PFSK-1 (cell line): ENCODE results near the gene PIGQ.

Source experiments
- FOXP2 ChIP-seq: optimal IDR thresholded peaks from 2 replicates; pipeline ENCODE3; 2011; ENCODE audit warnings: borderline replicate concordance, control low read depth, inconsistent platforms; ENCODE audit not compliant: insufficient read depth; ENCODE audit errors: extremely low read length, extremely low read depth
- POLR2AphosphoS5 ChIP-seq: IDR thresholded peaks from 2 replicates; pipeline ENCODE4 v1.6.1; 2012; ENCODE audit warnings: low read depth, mild to moderate bottlenecking, control low read depth, low read length, moderate library complexity
- SIN3A ChIP-seq: IDR thresholded peaks from 2 replicates; pipeline ENCODE4 v1.6.1; 2012; ENCODE audit warnings: mild to moderate bottlenecking, low read length, moderate library complexity, borderline replicate concordance; ENCODE audit not compliant: insufficient read depth
- TAF1 ChIP-seq: IDR thresholded peaks from 2 replicates; pipeline ENCODE4 v1.6.1; 2012; ENCODE audit warnings: low read length, control low read depth, borderline replicate concordance; ENCODE audit not compliant: insufficient read depth
- TF ChIP-seq, protein P1 (sequence below), 2 experiments: IDR thresholded peaks; 2 replicates each; pipeline versions ENCODE4 v1.6.1 to v1.8.0; 2011 to 2012; ENCODE audit warnings: low read depth in 2 of 2, low read length in 2 of 2, control low read depth in 1 of 2, inconsistent platforms in 1 of 2, mild to moderate bottlenecking in 1 of 2, moderate library complexity in 1 of 2; ENCODE audit not compliant: insufficient read depth in 1 of 2

DNA sequence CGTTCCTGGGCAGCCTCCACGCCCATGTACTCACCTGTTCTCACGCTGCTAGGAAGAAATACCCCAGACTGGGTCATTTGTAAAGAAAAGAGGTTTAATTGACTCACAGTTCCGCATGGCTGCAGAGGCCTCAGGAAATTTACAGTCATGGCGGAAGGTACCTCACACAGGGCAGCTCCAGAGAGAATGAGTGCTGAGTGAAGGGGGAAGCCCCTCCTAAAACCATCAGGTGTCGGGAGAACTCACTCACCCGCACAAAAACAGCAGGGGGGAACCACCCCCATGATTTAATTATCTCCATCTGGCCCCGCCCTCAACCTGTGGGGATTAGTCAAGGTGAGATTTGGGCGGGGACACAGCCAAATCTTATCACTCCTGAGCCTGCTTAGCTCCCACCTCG lies 38.3 kb downstream of the PIGQ start:
- TF ChIP-seq POLR2AphosphoS5 (no peak), TAF1 (no peak), FOXP2 (no peak), SIN3A (no peak)
- TF ChIP-seq, protein P1, sequence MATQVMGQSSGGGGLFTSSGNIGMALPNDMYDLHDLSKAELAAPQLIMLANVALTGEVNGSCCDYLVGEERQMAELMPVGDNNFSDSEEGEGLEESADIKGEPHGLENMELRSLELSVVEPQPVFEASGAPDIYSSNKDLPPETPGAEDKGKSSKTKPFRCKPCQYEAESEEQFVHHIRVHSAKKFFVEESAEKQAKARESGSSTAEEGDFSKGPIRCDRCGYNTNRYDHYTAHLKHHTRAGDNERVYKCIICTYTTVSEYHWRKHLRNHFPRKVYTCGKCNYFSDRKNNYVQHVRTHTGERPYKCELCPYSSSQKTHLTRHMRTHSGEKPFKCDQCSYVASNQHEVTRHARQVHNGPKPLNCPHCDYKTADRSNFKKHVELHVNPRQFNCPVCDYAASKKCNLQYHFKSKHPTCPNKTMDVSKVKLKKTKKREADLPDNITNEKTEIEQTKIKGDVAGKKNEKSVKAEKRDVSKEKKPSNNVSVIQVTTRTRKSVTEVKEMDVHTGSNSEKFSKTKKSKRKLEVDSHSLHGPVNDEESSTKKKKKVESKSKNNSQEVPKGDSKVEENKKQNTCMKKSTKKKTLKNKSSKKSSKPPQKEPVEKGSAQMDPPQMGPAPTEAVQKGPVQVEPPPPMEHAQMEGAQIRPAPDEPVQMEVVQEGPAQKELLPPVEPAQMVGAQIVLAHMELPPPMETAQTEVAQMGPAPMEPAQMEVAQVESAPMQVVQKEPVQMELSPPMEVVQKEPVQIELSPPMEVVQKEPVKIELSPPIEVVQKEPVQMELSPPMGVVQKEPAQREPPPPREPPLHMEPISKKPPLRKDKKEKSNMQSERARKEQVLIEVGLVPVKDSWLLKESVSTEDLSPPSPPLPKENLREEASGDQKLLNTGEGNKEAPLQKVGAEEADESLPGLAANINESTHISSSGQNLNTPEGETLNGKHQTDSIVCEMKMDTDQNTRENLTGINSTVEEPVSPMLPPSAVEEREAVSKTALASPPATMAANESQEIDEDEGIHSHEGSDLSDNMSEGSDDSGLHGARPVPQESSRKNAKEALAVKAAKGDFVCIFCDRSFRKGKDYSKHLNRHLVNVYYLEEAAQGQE (IDR thresholded peaks at IDR 0.05; ENCODE audit: insufficient read depth in 1 of 2, low read depth in 2 of 2, low read length in 2 of 2) = no peak
